GM13977 (cell line): Measurements from ENCODE around the gene GFRA1.

Source experiments
- DNase-seq: peaks from one replicate; pipeline ENCODE4 v3.0.0; 2012; ENCODE audit warnings: low spot score
- in situ Hi-C: fragments of 300-500 bp; cut with MboI; formaldehyde crosslinking; loops from one replicate; pipeline ENCODE4 v1.12.0; 2022; ENCODE audit warnings: low sequenced_read_pairs, low pct_unique_long_range_greater_than_20kb, mixed read lengths, inconsistent platforms; ENCODE audit not compliant: unreplicated experiment
- TF ChIP-seq, protein P1 (sequence below): IDR thresholded peaks from 2 replicates; pipeline ENCODE4 v1.5.1; 2012; ENCODE audit warnings: mild to moderate bottlenecking, control low read depth; ENCODE audit not compliant: insufficient read depth; ENCODE audit errors: extremely low read depth, missing control alignments

Gene GFRA1

DNA sequence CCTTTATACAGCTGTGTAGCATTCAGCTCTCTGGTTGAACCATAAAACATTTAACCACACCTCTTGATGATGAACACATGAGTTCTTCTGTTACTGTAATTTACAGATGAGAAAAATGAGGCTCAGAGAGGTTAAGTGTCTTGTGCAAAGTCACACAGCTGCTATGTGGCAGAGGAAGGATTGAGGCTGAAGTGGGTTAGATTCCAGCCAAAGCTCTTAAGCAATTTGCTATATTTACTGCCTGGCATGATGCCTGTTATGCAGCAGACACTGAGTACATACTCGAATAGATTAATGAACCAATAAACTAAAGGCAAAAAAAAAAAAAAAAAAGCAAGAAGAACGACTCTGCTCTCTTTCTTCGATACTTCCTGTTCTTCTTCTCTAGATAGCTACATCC, 35.7 kb downstream of the GFRA1 start:
- in situ Hi-C loops, result no loop called here
- no peak for DNase-seq
- TF ChIP-seq, protein P1, sequence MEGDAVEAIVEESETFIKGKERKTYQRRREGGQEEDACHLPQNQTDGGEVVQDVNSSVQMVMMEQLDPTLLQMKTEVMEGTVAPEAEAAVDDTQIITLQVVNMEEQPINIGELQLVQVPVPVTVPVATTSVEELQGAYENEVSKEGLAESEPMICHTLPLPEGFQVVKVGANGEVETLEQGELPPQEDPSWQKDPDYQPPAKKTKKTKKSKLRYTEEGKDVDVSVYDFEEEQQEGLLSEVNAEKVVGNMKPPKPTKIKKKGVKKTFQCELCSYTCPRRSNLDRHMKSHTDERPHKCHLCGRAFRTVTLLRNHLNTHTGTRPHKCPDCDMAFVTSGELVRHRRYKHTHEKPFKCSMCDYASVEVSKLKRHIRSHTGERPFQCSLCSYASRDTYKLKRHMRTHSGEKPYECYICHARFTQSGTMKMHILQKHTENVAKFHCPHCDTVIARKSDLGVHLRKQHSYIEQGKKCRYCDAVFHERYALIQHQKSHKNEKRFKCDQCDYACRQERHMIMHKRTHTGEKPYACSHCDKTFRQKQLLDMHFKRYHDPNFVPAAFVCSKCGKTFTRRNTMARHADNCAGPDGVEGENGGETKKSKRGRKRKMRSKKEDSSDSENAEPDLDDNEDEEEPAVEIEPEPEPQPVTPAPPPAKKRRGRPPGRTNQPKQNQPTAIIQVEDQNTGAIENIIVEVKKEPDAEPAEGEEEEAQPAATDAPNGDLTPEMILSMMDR, result no peak

DNA sequence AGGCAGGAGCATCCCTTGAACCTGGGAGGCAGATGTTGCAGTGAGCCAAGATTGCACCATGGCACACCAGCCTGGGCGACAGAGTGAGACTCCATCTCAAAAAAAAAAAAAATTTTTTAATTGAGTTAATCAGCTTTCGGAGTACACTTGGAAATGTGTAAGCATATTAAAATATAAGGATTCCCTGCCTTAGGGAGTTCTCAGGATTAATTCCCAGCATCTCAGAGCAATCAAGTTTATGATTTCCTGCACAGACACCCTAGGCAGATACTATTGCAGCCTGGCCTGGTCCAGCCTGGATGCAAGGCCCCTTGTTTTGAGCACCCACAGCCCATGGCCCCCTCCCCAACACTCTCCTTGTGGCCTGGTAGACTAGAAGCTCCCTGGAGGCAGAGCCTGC, 39.8 kb downstream of the GFRA1 start:
- in situ Hi-C loops, result no loop called here
- TF ChIP-seq, protein P1, result no peak
- no peak for DNase-seq

- in situ Hi-C loops, result no loop called here
- DNase-seq, result no peak
- TF ChIP-seq, protein P1, result no peak
Observed at GRCh38 chr10:116232613-116233012, 40.4 kb downstream of the GFRA1 start.

DNA sequence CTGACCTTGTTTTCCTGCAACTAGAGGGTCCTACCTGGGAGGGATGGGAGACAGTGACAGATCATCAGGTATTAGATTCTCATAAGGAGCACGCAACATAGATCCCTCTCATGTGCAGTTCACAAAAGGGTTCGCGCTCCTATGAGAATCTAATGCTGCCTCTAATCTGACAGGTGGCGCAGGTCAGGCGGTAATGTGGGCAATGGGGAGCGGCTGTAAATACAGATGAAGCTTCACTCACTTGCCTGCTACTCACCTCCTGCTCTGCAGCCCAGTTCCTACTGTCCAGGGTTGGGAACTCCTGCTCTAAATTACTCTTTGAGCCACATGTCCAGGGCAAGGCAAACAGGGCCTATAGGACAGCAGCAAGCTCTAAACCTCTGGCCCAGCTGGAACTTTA, 46.2 kb downstream of the GFRA1 start:
- TF ChIP-seq, protein P1, result no peak
- in situ Hi-C loops, result no loop called here

DNA sequence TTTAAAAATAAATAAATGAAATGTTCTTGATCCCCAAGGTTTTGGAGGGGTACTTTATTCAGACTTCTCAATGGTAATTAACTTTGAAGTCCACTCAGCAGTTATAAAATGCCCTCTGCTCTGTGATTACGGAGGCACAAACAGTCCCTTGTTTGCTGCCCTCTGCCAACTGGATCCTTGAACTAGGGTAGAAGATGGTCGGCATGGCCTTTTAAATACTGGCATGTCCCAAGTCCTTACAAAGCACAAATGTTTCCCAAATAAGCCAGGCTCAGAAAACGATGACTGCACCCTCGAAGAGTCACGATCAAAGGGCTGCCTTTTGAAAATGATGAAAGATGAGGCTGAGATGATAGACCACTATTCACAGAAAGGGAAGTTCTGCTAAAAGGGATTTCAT, 47.0 kb downstream of the GFRA1 start:
- TF ChIP-seq, protein P1, result no peak
- in situ Hi-C loops, result no loop called here
- DNase-seq, result no peak

More for the DNA sequence above, 46.2 kb downstream of the GFRA1 start:
- DNase-seq, result no peak

DNA sequence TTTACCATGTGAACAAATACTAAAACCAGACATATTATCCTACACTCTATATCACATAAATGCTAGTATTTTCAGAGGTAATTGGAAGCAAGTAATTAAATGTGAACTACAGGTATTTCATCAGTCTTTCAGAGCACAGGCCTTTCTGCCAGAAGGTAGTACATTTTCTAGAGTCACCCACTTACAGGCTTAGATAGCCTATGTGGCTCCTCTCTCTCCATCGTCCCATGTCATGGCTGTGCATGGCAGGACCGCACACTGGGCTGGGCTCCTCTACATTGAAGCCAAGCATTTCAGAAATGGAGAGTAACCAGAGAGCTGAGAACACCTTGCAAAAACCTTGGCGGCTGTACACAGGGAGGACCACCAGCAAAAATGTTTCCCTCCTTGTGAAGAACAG, 49.7 kb downstream of the GFRA1 start:
- in situ Hi-C loops, result no loop called here
- TF ChIP-seq, protein P1, result no peak
- no peak for DNase-seq

DNA sequence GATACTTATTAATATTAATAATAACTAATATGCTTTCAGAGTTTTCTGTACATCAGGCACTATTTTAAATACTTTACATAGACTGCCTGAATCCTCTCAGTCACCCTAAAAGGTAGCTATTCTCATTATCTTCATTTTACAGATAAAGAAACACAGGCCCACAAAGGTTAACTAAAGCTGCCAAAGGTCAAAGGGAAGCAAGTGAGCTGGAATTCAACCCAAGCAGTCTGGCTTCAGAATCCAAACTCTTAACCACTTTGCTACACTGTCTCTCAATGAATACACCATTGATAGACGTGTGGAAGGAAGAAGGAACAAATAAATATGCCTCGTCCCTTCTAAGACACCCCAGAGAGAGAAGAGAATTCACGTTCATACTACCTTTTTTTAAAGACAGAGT, 52.0 kb downstream of the GFRA1 start:
- TF ChIP-seq, protein P1, result no peak
- in situ Hi-C loops, result no loop called here

More for the DNA sequence above, 52.0 kb downstream of the GFRA1 start:
- no peak for DNase-seq
